Uterus (tissue), 4 donors: ENCODE measurements around the gene SRA1. TPM values are rescaled to one million over a fixed set of nuclear protein-coding genes. Genes with fewer than 3 reads are reported as not detected.

Source experiments
- DNase-seq, 2 donors: peaks; one replicate each; pipeline ENCODE4 v3.0.0-alpha.2; 2019 to 2020
- H3K27ac ChIP-seq, 2 donors: fragments of 200-600 bp; sonication (generic); 1 replicate in 1 of 2; 2 replicates in 1 of 2; pipeline ENCODE4 v1.5.1; 2016 to 2018
- H3K27me3 ChIP-seq, 2 donors: fragments of 200-600 bp; sonication (generic); one replicate each; pipeline ENCODE4 v1.5.1; 2018 to 2019; ENCODE audit warnings: control low read depth in 1 of 2
- H3K36me3 ChIP-seq, 2 donors: fragments of 200-600 bp; sonication (generic); one replicate each; pipeline ENCODE4 v1.5.1; 2019; ENCODE audit warnings: control low read depth in 1 of 2
- H3K4me1 ChIP-seq, 2 donors: fragments of 200-600 bp; sonication (generic); one replicate each; pipeline ENCODE4 v1.5.1; 2018 to 2019; ENCODE audit warnings: control low read depth in 1 of 2
- H3K4me3 ChIP-seq, 2 donors: fragments of 200-600 bp; sonication (generic); 1 replicate in 1 of 2; 2 replicates in 1 of 2; pipeline ENCODE4 v1.5.1; 2018 to 2019; ENCODE audit warnings: mild to moderate bottlenecking in 1 of 2
- H3K9me3 ChIP-seq, 2 donors: fragments of 200-600 bp; sonication (generic); one replicate each; pipeline ENCODE4 v1.5.1; 2019; ENCODE audit warnings: control low read depth in 1 of 2
- POLR2A ChIP-seq, 2 donors: fragments of 450-650 bp; IDR thresholded peaks; one replicate each; pipeline ENCODE4 v1.6.1; 2016; ENCODE audit warnings: antibody characterized with exemption in 2 of 2, mild to moderate bottlenecking in 1 of 2, moderate library complexity in 1 of 2
- intact Hi-C: fragments of 100-400 bp; cut with DNase I; formaldehyde crosslinking; loops from one replicate; pipeline ENCODE4 v1.15.1; 2023; ENCODE audit warnings: low total_unique reads
- microRNA-seq: library from miRNA; unstranded; fragments of <30 nt; microRNA quantifications from one replicate; pipeline ENCODE4, GENCODE V29; 2016; ENCODE audit warnings: borderline microRNAs expressed, borderline replicate concordance
- small RNA-seq: library from RNA; depleted of rRNA; stranded (forward); fragments of <200 nt; gene quantifications from one replicate; pipeline ENCODE3, GENCODE V24; 2016
- total RNA-seq, 4 donors: library from RNA; depleted of rRNA in 3 of 4; stranded (reverse); fragments of >200 nt in 3 of 4; gene quantifications; one replicate each; pipeline versions ENCODE4 v1.1.0 to v1.2.4, GENCODE V29; 2014 to 2023
- TF ChIP-seq, protein P1 (sequence below), 4 experiments: fragments of 200-600 bp in 2 of 4; fragments of 450-650 bp in 2 of 4; sonication (generic) in 2 of 4; IDR thresholded peaks; one replicate each; pipeline ENCODE4 v1.5.1; 2016 to 2019; ENCODE audit warnings: antibody characterized with exemption in 4 of 4, mild to moderate bottlenecking in 2 of 4, moderate library complexity in 1 of 4
- donor health status: DM: yes; HTN: yes; CAD: no.

The SRA1 gene
- total RNA-seq, 4 donors from 2014 or later: 2.6 to 32.6 (median 22.9) TPM

DNA sequence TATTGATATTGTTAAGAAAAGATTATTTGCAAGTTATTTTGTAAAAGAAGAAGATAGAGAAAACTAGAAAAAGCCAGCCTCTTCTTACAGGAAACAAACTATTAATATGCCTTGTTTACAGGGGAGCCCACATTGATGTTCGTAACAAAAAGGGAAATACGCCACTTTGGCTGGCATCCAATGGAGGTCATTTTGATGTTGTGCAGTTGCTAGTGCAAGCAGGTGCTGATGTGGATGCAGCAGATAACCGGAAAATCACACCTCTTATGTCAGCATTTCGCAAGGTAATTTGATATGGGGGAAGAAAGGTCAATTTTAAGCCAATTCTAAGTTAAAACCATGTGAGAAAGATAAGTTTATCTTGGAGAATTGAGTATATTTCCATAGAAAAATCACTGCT lies 47.4 kb downstream of the SRA1 start:
- Histone ChIP-seq H3K36me3 (no peaks in the 10 kb centered on the region), H3K4me1 (no peaks in the 10 kb centered on the region), H3K27me3 (no peaks in the 10 kb centered on the region), H3K4me3 (no peak overlapping the region), H3K27ac (no peak overlapping the region), H3K9me3 (no peaks in the 10 kb centered on the region)
- TF ChIP-seq, protein P1, sequence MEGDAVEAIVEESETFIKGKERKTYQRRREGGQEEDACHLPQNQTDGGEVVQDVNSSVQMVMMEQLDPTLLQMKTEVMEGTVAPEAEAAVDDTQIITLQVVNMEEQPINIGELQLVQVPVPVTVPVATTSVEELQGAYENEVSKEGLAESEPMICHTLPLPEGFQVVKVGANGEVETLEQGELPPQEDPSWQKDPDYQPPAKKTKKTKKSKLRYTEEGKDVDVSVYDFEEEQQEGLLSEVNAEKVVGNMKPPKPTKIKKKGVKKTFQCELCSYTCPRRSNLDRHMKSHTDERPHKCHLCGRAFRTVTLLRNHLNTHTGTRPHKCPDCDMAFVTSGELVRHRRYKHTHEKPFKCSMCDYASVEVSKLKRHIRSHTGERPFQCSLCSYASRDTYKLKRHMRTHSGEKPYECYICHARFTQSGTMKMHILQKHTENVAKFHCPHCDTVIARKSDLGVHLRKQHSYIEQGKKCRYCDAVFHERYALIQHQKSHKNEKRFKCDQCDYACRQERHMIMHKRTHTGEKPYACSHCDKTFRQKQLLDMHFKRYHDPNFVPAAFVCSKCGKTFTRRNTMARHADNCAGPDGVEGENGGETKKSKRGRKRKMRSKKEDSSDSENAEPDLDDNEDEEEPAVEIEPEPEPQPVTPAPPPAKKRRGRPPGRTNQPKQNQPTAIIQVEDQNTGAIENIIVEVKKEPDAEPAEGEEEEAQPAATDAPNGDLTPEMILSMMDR (IDR thresholded peaks at IDR 0.05): no peak
- no peak for TF ChIP-seq POLR2A (IDR thresholded peaks at IDR 0.05)
- DNase-seq: no peak
- intact Hi-C loops: no loop called here

DNA sequence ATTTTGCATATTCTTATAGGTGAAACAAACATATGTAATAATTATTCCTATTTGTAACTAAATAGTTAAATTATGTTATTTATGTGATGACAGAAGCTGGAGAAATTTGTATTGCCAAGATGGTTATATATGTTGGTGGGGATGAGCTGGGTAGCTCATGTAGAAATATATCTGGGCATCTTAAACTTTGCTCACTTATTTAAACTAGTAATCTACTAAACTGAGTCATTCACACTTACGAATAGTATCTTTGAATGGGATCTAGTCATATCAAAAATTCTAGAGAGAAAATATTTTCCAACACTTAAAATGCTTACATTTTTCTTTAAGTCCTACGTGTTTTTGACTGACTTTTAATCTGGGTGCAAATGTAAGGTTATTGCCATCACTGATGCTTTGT lies 54.4 kb downstream of the SRA1 start:
- no peaks in the 10 kb centered on the region for H3K4me1 ChIP-seq
- no peaks in the 10 kb centered on the region for H3K9me3 ChIP-seq
- no peak overlapping the region for H3K27ac ChIP-seq
- H3K36me3 ChIP-seq: no peaks in the 10 kb centered on the region
- H3K4me3 ChIP-seq: no peak overlapping the region
- intact Hi-C loops: no loop called here
- TF ChIP-seq POLR2A (IDR thresholded peaks at IDR 0.05): no peak
- TF ChIP-seq, protein P1 (IDR thresholded peaks at IDR 0.05): no peak
- DNase-seq: no peak
- no peaks in the 10 kb centered on the region for H3K27me3 ChIP-seq

Small RNA genes within 50 kb of the gene (microRNA-seq; reads per million reads assigned to microRNA genes)
- gene MIR6831: not detected

Small RNA genes within 50 kb of the gene (small RNA-seq; reads per million reads assigned to genes)
- gene RF00279 (not detected), gene RF00443 (not detected)

Other genes starting within 250 kb of the SRA1 start
- gene HBEGF, start 210.9 kb downstream of the SRA1 start, total RNA-seq: 10 to 100 TPM in 2 of 4 donors, 1 to 10 TPM in 1, under 1 TPM in 1; 0.77 to 24.4 (median 8.4) TPM
- gene SLC4A9, start 197.3 kb downstream of the SRA1 start, total RNA-seq: under 1 TPM in 1 of 4 donors, not detected in 3; 0.12 TPM
- 100 to 1,000 TPM; 106 to 200 (median 161) TPM for gene ANKHD1, start 155.6 kb downstream of the SRA1 start, total RNA-seq
- 1 to 10 TPM in 1 of 4 donors, not detected in 3; 7.8 TPM for gene EIF4EBP3, start 9.8 kb downstream of the SRA1 start, total RNA-seq
- gene APBB3, start 7.1 kb upstream of the SRA1 start, total RNA-seq: 10 to 100 TPM in 3 of 4 donors, 1 to 10 TPM in 1; 6.5 to 54.7 (median 27.4) TPM
- 10 to 100 TPM in 3 of 4 donors, 1 to 10 TPM in 1; 6.4 to 39.7 (median 21.7) TPM for gene SLC35A4, start 7.4 kb upstream of the SRA1 start, total RNA-seq
- 10 to 100 TPM in 3 of 4 donors, under 1 TPM in 1; 0.51 to 48.5 (median 34.0) TPM for gene CD14, start 75.7 kb upstream of the SRA1 start, total RNA-seq
- gene TMCO6, start 82.0 kb upstream of the SRA1 start, total RNA-seq: 10 to 100 TPM in 3 of 4 donors, 1 to 10 TPM in 1; 6.2 to 36.2 (median 22.7) TPM
- 100 to 1,000 TPM in 1 of 4 donors, 10 to 100 TPM in 3; 17.2 to 103 (median 35.6) TPM for gene NDUFA2, start 90.2 kb upstream of the SRA1 start, total RNA-seq
- 100 to 1,000 TPM in 2 of 4 donors, 10 to 100 TPM in 2; 60.9 to 265 (median 89.3) TPM for gene IK, start 90.4 kb upstream of the SRA1 start, total RNA-seq
- gene WDR55, start 107.4 kb upstream of the SRA1 start, total RNA-seq: 10 to 100 TPM in 3 of 4 donors, 1 to 10 TPM in 1; 5.9 to 21.9 (median 17.9) TPM
- 1 to 10 TPM in 2 of 4 donors, under 1 TPM in 2; 0.28 to 2.6 (median 0.92) TPM for gene DND1, start 116.1 kb upstream of the SRA1 start, total RNA-seq
- 10 to 100 TPM; 20.3 to 50.5 (median 40.4) TPM for gene HARS1, start 133.9 kb upstream of the SRA1 start, total RNA-seq
- 10 to 100 TPM in 2 of 4 donors, 1 to 10 TPM in 2; 2.6 to 38.0 (median 15.7) TPM for gene HARS2, start 134.0 kb upstream of the SRA1 start, total RNA-seq
- gene ZMAT2, start 143.0 kb upstream of the SRA1 start, total RNA-seq: 10 to 100 TPM; 18.2 to 41.9 (median 30.4) TPM
- gene PCDHA1, start 228.7 kb upstream of the SRA1 start, total RNA-seq: under 1 TPM in 1 of 4 donors, not detected in 3; 0.41 TPM
- under 1 TPM in 3 of 4 donors, not detected in 1; 0.26 to 0.76 (median 0.52) TPM for gene PCDHA2, start 237.4 kb upstream of the SRA1 start, total RNA-seq
- gene PCDHA3, start 243.6 kb upstream of the SRA1 start, total RNA-seq: 1 to 10 TPM in 3 of 4 donors, not detected in 1; 1.6 to 2.4 (median 1.8) TPM
- 1 to 10 TPM in 1 of 4 donors, under 1 TPM in 3; 0.26 to 5.8 (median 0.59) TPM for gene PCDHA4, start 249.6 kb upstream of the SRA1 start, total RNA-seq